Right ventricle myocardium superior (tissue), 1 donor: ENCODE measurements around the gene COL23A1. TPM values are rescaled to one million over a fixed set of nuclear protein-coding genes. Genes with fewer than 3 reads are reported as not detected.

Source experiments
- ATAC-seq: fragments of 200-7000 bp; cut with Tn5 transposase; one replicate; pipeline ENCODE4 v1.9.1; 2020; ENCODE audit warnings: mild to moderate bottlenecking; ENCODE audit not compliant: poor library complexity
- DNase-seq: peaks from one replicate; pipeline ENCODE4 v3.0.0-alpha.2; 2020
- intact Hi-C: fragments of 100-400 bp; cut with DNase I; formaldehyde crosslinking; loops from one replicate; pipeline ENCODE4 v1.11.2; 2022
- total RNA-seq: library from RNA; stranded (reverse); fragmentation: NEBNext Ultra II Directional; extraction: Animal tissue kit (Norgen Biotek cat#: 25700); gene quantifications from one replicate; pipeline ENCODE4 v1.2.1, GENCODE V29; 2021
- donor health status: DM: no; HTN: yes; CAD: no; lungs with severe emphysema.

The COL23A1 gene
- total RNA-seq, 1 donor from 2014 or later = 18.8 TPM

DNA sequence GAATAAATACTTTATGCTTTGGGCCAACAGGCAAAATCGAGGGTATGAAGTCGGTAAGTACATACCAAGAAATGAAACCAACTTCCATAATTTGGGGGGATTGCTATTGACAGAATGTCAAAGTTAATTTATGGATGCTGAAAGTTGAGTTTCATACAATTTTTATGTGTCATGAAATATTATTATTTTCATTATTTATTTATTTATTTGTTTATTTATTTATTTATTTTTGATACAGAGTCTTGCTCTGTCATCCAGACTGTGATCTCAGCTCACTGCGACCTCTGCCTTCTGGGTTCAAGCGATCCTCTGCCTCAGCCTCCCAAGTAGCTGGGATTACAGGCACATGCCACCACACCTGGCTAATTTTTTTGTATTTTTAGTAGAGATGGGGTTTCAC is 398.5 kb downstream of the COL23A1 start:
- intact Hi-C loops = no loop called here

DNA sequence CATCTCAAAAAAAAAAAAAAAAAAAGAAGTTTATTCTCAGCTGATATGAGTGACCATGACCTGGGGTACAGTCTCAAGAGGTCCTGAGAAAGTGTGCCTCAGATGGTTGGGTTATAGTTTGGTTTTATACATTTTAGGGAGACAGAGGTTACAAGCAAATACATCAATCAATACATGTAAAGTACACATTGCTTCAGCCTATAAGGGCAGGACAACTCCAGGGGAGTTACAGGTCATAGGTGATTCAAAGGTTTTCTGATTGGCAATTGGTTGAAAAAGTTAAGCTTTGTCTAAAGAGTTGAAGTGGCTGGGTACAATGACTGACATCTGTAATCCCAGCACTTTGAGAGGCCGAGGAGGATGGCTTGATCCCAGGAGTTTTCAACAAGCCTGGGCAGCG is 400.8 kb downstream of the COL23A1 start:
- ATAC-seq = no peak
- DNase-seq = no peak

More for the DNA sequence above, 398.5 kb downstream of the COL23A1 start:
- ATAC-seq (no peak), DNase-seq (no peak)

More for the DNA sequence above, 400.8 kb downstream of the COL23A1 start:
- intact Hi-C loops = no loop called here

Other genes with a start within 250 kb of the COL23A1 start
- gene CLK4, start 36.7 kb upstream of the COL23A1 start, total RNA-seq = 23.2 TPM
- gene ZNF354A, start 140.3 kb upstream of the COL23A1 start, total RNA-seq = 7.7 TPM